ENCODE data around the gene MAP7D3.

- TF ChIP-seq CTCF (IDR thresholded peaks at IDR 0.05; ENCODE audit: insufficient read depth, low read length, poor library complexity, severe bottlenecking): no peak
- TF ChIP-seq EZH2phosphoT487 (conservative IDR thresholded peaks at IDR 0.05; ENCODE audit: low read length): no peak
Observed at GRCh38 chrX:136227948-136228838, 23.0 kb downstream of the MAP7D3 start.
